Measurements from ENCODE around the gene TRAF3.
"Not testable (repeated sequence)": the region's sequence is repeated elsewhere in the genome, so short reads cannot be mapped to it uniquely, and the experiment has no call there.

The TRAF3 gene

GRCh38 chr14:102750376-102750775 is 26.9 kb upstream of the TRAF3 start:
- in situ Hi-C loops (cut with MboI; ENCODE audit: low sequenced_read_pairs): no loop called here

GRCh38 chr14:102751088-102751487 is 26.2 kb upstream of the TRAF3 start:
- in situ Hi-C loops (cut with MboI; ENCODE audit: low sequenced_read_pairs): no loop called here

GRCh38 chr14:102752239-102752847 is 24.9 kb upstream of the TRAF3 start:
- in situ Hi-C loops (cut with MboI; ENCODE audit: low sequenced_read_pairs): no loop called here

GRCh38 chr14:102754370-102755262 is 22.6 kb upstream of the TRAF3 start:
- in situ Hi-C loops (cut with MboI; ENCODE audit: low sequenced_read_pairs): no loop called here

- in situ Hi-C loops (cut with MboI; ENCODE audit: low sequenced_read_pairs): no loop called here
Observed at GRCh38 chr14:102757646-102758045, 19.6 kb upstream of the TRAF3 start.

- in situ Hi-C loops (cut with MboI; ENCODE audit: low sequenced_read_pairs): no loop called here
Observed at GRCh38 chr14:102758087-102758486, 19.2 kb upstream of the TRAF3 start.

- in situ Hi-C loops (cut with MboI; ENCODE audit: low sequenced_read_pairs): no loop called here
Observed at GRCh38 chr14:102759456-102760187, 17.6 kb upstream of the TRAF3 start.

- in situ Hi-C loops (cut with MboI; ENCODE audit: low sequenced_read_pairs): no loop called here
Observed at GRCh38 chr14:102760496-102761193, 16.6 kb upstream of the TRAF3 start.

GRCh38 chr14:102761206-102761605 is 16.0 kb upstream of the TRAF3 start:
- in situ Hi-C loops (cut with MboI; ENCODE audit: low sequenced_read_pairs): no loop called here

- in situ Hi-C loops (cut with MboI; ENCODE audit: low sequenced_read_pairs): no loop called here
Observed at GRCh38 chr14:102764220-102764671, 13.0 kb upstream of the TRAF3 start.

- in situ Hi-C loops (cut with MboI; ENCODE audit: low sequenced_read_pairs): not testable (repeated sequence)
Observed at GRCh38 chr14:102765770-102766169, 11.5 kb upstream of the TRAF3 start.

GRCh38 chr14:102768223-102769048 is 8.8 kb upstream of the TRAF3 start:
- in situ Hi-C loops (cut with MboI; ENCODE audit: low sequenced_read_pairs): no loop called here

GRCh38 chr14:102769049-102769327 is 8.3 kb upstream of the TRAF3 start:
- in situ Hi-C loops (cut with MboI; ENCODE audit: low sequenced_read_pairs): no loop called here

GRCh38 chr14:102770147-102771123 is 6.8 kb upstream of the TRAF3 start:
- in situ Hi-C loops (cut with MboI; ENCODE audit: low sequenced_read_pairs): no loop called here

GRCh38 chr14:102771144-102771543 is 6.1 kb upstream of the TRAF3 start:
- in situ Hi-C loops (cut with MboI; ENCODE audit: low sequenced_read_pairs): no loop called here

- in situ Hi-C loops (cut with MboI; ENCODE audit: low sequenced_read_pairs): no loop called here
Observed at GRCh38 chr14:102772781-102773570, 4.3 kb upstream of the TRAF3 start.

GRCh38 chr14:102774391-102775153 is 2.7 kb upstream of the TRAF3 start:
- in situ Hi-C loops (cut with MboI; ENCODE audit: low sequenced_read_pairs): no loop called here

All from hTERT RPE-1 (cell line).